NB4 (cell line): ENCODE data around the gene GNB1L.

Experiments used
- MYC ChIP-seq: IDR thresholded peaks from 2 replicates; pipeline ENCODE4 v1.6.1; 2011; ENCODE audit warnings: low read depth, low read length
- POLR2A ChIP-seq: IDR thresholded peaks from 2 replicates; pipeline ENCODE4 v1.6.1; 2011; ENCODE audit warnings: mild to moderate bottlenecking; ENCODE audit not compliant: insufficient read length; ENCODE audit errors: extremely low read depth
- TF ChIP-seq, protein P1 (sequence below): IDR thresholded peaks from one replicate; pipeline ENCODE4 v1.5.1; 2012; ENCODE audit warnings: low read depth, low read length
- TF ChIP-seq, protein P2 (sequence below): IDR thresholded peaks from 2 replicates; pipeline ENCODE4 v1.6.1; 2011; ENCODE audit warnings: low read depth, low read length

DNA sequence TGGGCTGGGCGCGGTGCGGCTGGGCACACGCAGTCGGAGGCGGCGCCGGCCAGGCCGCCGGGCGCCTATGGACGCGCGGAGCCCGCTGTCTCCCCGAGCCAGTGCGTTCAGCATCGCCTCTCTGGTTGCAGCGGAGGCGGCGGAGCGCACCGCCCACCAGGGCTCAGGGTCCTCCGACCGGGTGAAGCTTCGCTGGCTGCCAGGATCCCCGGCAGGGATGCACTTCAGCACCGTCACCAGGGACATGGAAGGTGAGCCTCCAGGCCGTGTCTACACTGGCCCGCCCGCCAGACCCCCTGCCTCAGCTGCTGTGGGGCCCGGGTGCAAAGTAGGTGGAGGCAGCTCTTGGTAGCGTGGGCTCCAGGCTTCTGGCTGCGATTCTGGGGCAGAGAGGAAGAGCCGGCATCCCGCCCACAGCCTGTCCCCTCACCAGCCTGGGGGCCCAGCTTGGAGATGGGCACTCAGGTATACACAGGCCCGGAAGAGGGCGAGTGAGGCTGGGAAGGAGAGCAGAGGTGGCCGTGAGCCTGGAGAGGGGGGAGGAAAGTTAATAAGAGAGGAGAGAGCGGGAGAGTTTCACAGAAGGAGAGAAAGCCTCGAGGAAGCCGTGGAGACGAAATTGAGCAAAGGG, 95.1 kb downstream of the GNB1L start:
- TF ChIP-seq, protein P1, sequence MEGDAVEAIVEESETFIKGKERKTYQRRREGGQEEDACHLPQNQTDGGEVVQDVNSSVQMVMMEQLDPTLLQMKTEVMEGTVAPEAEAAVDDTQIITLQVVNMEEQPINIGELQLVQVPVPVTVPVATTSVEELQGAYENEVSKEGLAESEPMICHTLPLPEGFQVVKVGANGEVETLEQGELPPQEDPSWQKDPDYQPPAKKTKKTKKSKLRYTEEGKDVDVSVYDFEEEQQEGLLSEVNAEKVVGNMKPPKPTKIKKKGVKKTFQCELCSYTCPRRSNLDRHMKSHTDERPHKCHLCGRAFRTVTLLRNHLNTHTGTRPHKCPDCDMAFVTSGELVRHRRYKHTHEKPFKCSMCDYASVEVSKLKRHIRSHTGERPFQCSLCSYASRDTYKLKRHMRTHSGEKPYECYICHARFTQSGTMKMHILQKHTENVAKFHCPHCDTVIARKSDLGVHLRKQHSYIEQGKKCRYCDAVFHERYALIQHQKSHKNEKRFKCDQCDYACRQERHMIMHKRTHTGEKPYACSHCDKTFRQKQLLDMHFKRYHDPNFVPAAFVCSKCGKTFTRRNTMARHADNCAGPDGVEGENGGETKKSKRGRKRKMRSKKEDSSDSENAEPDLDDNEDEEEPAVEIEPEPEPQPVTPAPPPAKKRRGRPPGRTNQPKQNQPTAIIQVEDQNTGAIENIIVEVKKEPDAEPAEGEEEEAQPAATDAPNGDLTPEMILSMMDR: no peak
- TF ChIP-seq, protein P2, sequence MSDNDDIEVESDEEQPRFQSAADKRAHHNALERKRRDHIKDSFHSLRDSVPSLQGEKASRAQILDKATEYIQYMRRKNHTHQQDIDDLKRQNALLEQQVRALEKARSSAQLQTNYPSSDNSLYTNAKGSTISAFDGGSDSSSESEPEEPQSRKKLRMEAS: no peak
- TF ChIP-seq POLR2A: no peak
- no peak for TF ChIP-seq MYC
